ENCODE measurements around the gene ANKRD23. TPM values are rescaled to one million over a fixed set of nuclear protein-coding genes. Genes with fewer than 3 reads are reported as not detected.

Gene ANKRD23
- total RNA-seq, 1 donor = 1.8 TPM

GRCh38 chr2:96824079-96824870 lies 19.5 kb downstream of the ANKRD23 start:
- DNase-seq (ENCODE audit: insufficient read length, low spot score, missing footprints) = no peak
- Histone ChIP-seq H3K27ac (ENCODE audit: low read depth, low read length) (no peak overlapping the region), H3K9me3 (ENCODE audit: low read depth, low read length) (no peaks in the 10 kb centered on the region), H2AFZ (ENCODE audit: low read length) (no peak overlapping the region), H4K20me1 (ENCODE audit: insufficient read depth, low read length) (peaks cover 18% of the 10 kb centered on the region), H3K4me1 (ENCODE audit: insufficient read depth, low read length) (no peaks in the 10 kb centered on the region), H3K4me2 (ENCODE audit: insufficient read depth, low read length) (no peak overlapping the region), H3K4me3 (ENCODE audit: insufficient read depth, low read length) (no peak overlapping the region), H3K27me3 (ENCODE audit: insufficient read depth, low read length) (no peaks in the 10 kb centered on the region), H3K79me2 (ENCODE audit: insufficient read depth, low read length) (no peaks in the 10 kb centered on the region), H3K36me3 (ENCODE audit: insufficient read depth, low read length) (peaks cover 6% of the 10 kb centered on the region)
- TF ChIP-seq CTCF (IDR thresholded peaks at IDR 0.05; ENCODE audit: extremely low read depth, low read depth, low read length) = no peak

DNA sequence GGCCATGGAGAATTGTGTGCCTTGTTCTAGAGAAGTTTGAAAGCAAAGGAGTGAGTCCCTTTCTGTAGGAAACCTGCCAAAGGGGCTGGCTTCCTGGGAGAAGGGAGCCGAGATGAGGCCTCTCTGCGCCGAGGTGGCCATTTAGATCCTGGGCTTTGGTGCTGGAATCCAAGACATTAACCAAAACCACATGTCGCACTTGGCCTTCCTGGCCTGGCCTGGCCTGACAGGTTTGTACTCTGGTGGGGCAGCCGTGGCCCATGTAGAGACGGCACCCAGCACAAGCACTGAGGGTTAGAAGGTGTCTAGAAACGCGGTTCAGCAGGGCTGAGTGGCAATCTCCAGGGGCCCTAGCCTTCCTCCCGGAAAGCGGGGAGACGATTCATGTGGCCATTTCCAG lies 20.6 kb downstream of the ANKRD23 start:
- peaks cover 3% of the 10 kb centered on the region for H3K36me3 ChIP-seq (ENCODE audit: insufficient read depth, low read length)
- H3K4me3 ChIP-seq (ENCODE audit: insufficient read depth, low read length) = no peak overlapping the region
- peaks cover 4% of the 10 kb centered on the region for H3K79me2 ChIP-seq (ENCODE audit: insufficient read depth, low read length)
- no peaks in the 10 kb centered on the region for H3K4me1 ChIP-seq (ENCODE audit: insufficient read depth, low read length)
- no peak overlapping the region for H2AFZ ChIP-seq (ENCODE audit: low read length)
- no peak overlapping the region for H3K27ac ChIP-seq (ENCODE audit: low read depth, low read length)
- H3K27me3 ChIP-seq (ENCODE audit: insufficient read depth, low read length) = no peaks in the 10 kb centered on the region
- H3K9me3 ChIP-seq (ENCODE audit: low read depth, low read length) = no peaks in the 10 kb centered on the region
- H4K20me1 ChIP-seq (ENCODE audit: insufficient read depth, low read length) = peaks cover 26% of the 10 kb centered on the region
- no peak for DNase-seq (ENCODE audit: insufficient read length, low spot score, missing footprints)
- TF ChIP-seq CTCF (IDR thresholded peaks at IDR 0.05; ENCODE audit: extremely low read depth, low read depth, low read length) = no peak
- no peak overlapping the region for H3K4me2 ChIP-seq (ENCODE audit: insufficient read depth, low read length)

- TF ChIP-seq CTCF (IDR thresholded peaks at IDR 0.05; ENCODE audit: extremely low read depth, low read depth, low read length) = no peak
- Histone ChIP-seq H3K27ac (ENCODE audit: low read depth, low read length) (no peak overlapping the region), H3K79me2 (ENCODE audit: insufficient read depth, low read length) (peaks cover 8% of the 10 kb centered on the region), H3K4me1 (ENCODE audit: insufficient read depth, low read length) (peaks cover 2% of the 10 kb centered on the region), H2AFZ (ENCODE audit: low read length) (no peak overlapping the region), H3K4me3 (ENCODE audit: insufficient read depth, low read length) (no peak overlapping the region), H4K20me1 (ENCODE audit: insufficient read depth, low read length) (peaks cover 30% of the 10 kb centered on the region), H3K9me3 (ENCODE audit: low read depth, low read length) (no peaks in the 10 kb centered on the region), H3K27me3 (ENCODE audit: insufficient read depth, low read length) (no peaks in the 10 kb centered on the region), H3K4me2 (ENCODE audit: insufficient read depth, low read length) (no peak overlapping the region), H3K36me3 (ENCODE audit: insufficient read depth, low read length) (peaks cover 3% of the 10 kb centered on the region)
- DNase-seq (ENCODE audit: insufficient read length, low spot score, missing footprints) = no peak
Measured at GRCh38 chr2:96822786-96823185, 21.0 kb downstream of the ANKRD23 start.

- Histone ChIP-seq H3K27ac (ENCODE audit: low read depth, low read length) (no peak overlapping the region), H3K36me3 (ENCODE audit: insufficient read depth, low read length) (peaks cover 2% of the 10 kb centered on the region), H3K4me3 (ENCODE audit: insufficient read depth, low read length) (no peak overlapping the region), H2AFZ (ENCODE audit: low read length) (no peak overlapping the region), H3K4me1 (ENCODE audit: insufficient read depth, low read length) (peaks cover 10% of the 10 kb centered on the region), H4K20me1 (ENCODE audit: insufficient read depth, low read length) (peaks cover 38% of the 10 kb centered on the region), H3K79me2 (ENCODE audit: insufficient read depth, low read length) (peaks cover 13% of the 10 kb centered on the region), H3K4me2 (ENCODE audit: insufficient read depth, low read length) (no peak overlapping the region), H3K27me3 (ENCODE audit: insufficient read depth, low read length) (no peaks in the 10 kb centered on the region), H3K9me3 (ENCODE audit: low read depth, low read length) (no peaks in the 10 kb centered on the region)
- TF ChIP-seq CTCF (IDR thresholded peaks at IDR 0.05; ENCODE audit: extremely low read depth, low read depth, low read length) = no peak
- DNase-seq (ENCODE audit: insufficient read length, low spot score, missing footprints) = no peak
Measured at GRCh38 chr2:96821113-96821675, 22.6 kb downstream of the ANKRD23 start.
